PC-9 (cell line): Measurements from ENCODE around the gene SLC25A47.

Source experiments
- EZH2 ChIP-seq: fragments of 200-600 bp; sonication (generic); IDR thresholded peaks from 2 replicates; pipeline ENCODE4 v1.8.0; 2017; ENCODE audit warnings: antibody characterized with exemption, low read depth
- TF ChIP-seq, protein P1 (sequence below): fragments of 200-600 bp; sonication (generic); conservative IDR thresholded peaks from 2 replicates; pipeline ENCODE4 v1.6.1; 2017; ENCODE audit warnings: mixed run types, antibody characterized with exemption, mild to moderate bottlenecking, moderate library complexity

DNA sequence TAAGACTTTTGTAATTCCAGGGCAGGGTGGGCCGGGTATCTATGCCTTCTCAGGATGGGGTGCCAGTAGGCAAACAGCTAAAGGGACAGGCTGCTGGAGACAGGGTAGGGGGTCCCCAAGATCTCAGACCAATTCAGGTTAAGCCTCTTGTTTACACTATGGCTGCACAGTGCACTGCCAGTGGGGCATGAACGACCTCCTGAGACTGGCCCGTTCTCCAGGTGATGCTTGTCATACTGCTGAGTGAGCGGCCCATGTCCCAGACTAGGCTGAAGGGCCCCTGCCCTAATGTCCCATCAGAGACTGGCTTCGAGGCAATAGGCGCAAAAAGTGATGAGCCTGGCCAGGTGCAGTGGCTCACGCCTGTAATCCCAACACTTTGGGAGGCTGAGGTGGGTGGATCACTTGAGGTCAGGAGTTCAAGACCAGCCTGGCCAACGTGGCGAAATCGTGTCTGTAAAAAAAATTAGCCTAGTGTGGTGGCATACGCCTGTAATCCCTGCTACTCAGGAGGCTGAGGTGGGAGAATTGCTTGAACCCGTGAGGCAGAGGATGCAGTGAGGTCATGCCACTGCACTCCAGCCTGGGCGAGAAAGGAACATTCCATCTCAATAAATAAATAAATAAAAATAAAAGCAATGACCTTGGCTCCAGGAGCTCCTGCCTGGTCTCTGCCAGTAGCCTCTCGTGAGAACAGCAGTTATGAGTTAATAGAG lies 29.5 kb upstream of the SLC25A47 start:
- TF ChIP-seq, protein P1, sequence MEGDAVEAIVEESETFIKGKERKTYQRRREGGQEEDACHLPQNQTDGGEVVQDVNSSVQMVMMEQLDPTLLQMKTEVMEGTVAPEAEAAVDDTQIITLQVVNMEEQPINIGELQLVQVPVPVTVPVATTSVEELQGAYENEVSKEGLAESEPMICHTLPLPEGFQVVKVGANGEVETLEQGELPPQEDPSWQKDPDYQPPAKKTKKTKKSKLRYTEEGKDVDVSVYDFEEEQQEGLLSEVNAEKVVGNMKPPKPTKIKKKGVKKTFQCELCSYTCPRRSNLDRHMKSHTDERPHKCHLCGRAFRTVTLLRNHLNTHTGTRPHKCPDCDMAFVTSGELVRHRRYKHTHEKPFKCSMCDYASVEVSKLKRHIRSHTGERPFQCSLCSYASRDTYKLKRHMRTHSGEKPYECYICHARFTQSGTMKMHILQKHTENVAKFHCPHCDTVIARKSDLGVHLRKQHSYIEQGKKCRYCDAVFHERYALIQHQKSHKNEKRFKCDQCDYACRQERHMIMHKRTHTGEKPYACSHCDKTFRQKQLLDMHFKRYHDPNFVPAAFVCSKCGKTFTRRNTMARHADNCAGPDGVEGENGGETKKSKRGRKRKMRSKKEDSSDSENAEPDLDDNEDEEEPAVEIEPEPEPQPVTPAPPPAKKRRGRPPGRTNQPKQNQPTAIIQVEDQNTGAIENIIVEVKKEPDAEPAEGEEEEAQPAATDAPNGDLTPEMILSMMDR: no peak
- no peak for TF ChIP-seq EZH2
